ENCODE results near the gene ZNF174.

Gene ZNF174

GRCh38 chr16:3400779-3401688 is at the start of gene ZNF174, which contains the start of gene ZSCAN32:
Gene ZNF174, plus strand, starts transcription at chr16:3401215. Its CDS starts 790 bp downstream, at chr16:3402005.
Gene ZSCAN32, minus strand, starts transcription at chr16:3401004. Its CDS starts 3,447 bp downstream, at chr16:3397557.
- DNase-seq = peak; percentile 98

- no peak for DNase-seq
These were observed 45.4 kb upstream of the ZNF174 start, which contains the start of gene OR2C1 for GRCh38 chr16:3355589-3355988. Gene OR2C1, plus strand, starts transcription at chr16:3355889. Its CDS starts 52 bp downstream, at chr16:3355941.

- no peak for DNase-seq
These were observed 44.9 kb upstream of the ZNF174 start for GRCh38 chr16:3356118-3356517.

GRCh38 chr16:3358871-3359270 is 42.1 kb upstream of the ZNF174 start:
- DNase-seq = no peak

- DNase-seq = no peak
These were observed 38.1 kb upstream of the ZNF174 start for GRCh38 chr16:3362931-3363330.

GRCh38 chr16:3363793-3364192 is 37.2 kb upstream of the ZNF174 start:
- DNase-seq = no peak

GRCh38 chr16:3364774-3365427 is 36.1 kb upstream of the ZNF174 start:
- DNase-seq = peak; percentile 86

GRCh38 chr16:3369073-3369472 is 31.9 kb upstream of the ZNF174 start:
- DNase-seq = no peak

GRCh38 chr16:3375680-3376079 is 25.3 kb upstream of the ZNF174 start:
- DNase-seq = no peak

GRCh38 chr16:3377917-3378316 is 23.1 kb upstream of the ZNF174 start:
- no peak for DNase-seq

- no peak for DNase-seq
These were observed 18.0 kb upstream of the ZNF174 start for GRCh38 chr16:3383045-3383448.

GRCh38 chr16:3388325-3388724 is 12.7 kb upstream of the ZNF174 start:
- DNase-seq = no peak

- no peak for DNase-seq
These were observed 11.2 kb upstream of the ZNF174 start for GRCh38 chr16:3389663-3390338.

GRCh38 chr16:3400446-3400778 is 603 bp upstream of the ZNF174 start:
- no peak for DNase-seq

GRCh38 chr16:3401719-3402397 is 843 bp downstream of the ZNF174 start:
- DNase-seq = no peak

- no peak for DNase-seq
These were observed 7.7 kb downstream of the ZNF174 start for GRCh38 chr16:3408561-3409197.

GRCh38 chr16:3413730-3414379 is 12.8 kb downstream of the ZNF174 start:
- no peak for DNase-seq

GRCh38 chr16:3431779-3432219 is 30.8 kb downstream of the ZNF174 start:
- peak; percentile 47 for DNase-seq

- no peak for DNase-seq
These were observed 33.4 kb downstream of the ZNF174 start for GRCh38 chr16:3434373-3434772.

GRCh38 chr16:3439637-3440036 is 38.6 kb downstream of the ZNF174 start:
- no peak for DNase-seq

Data from CD4-positive, alpha-beta T cell treated with Interleukin-6 for 4 hours (primary cell).